ENCODE data around the gene FTH1. TPM values are rescaled to one million over a fixed set of nuclear protein-coding genes. Genes with fewer than 3 reads are reported as not detected.

Gene FTH1
- total RNA-seq, 1 donor from 2014 or later, result 885 TPM

DNA sequence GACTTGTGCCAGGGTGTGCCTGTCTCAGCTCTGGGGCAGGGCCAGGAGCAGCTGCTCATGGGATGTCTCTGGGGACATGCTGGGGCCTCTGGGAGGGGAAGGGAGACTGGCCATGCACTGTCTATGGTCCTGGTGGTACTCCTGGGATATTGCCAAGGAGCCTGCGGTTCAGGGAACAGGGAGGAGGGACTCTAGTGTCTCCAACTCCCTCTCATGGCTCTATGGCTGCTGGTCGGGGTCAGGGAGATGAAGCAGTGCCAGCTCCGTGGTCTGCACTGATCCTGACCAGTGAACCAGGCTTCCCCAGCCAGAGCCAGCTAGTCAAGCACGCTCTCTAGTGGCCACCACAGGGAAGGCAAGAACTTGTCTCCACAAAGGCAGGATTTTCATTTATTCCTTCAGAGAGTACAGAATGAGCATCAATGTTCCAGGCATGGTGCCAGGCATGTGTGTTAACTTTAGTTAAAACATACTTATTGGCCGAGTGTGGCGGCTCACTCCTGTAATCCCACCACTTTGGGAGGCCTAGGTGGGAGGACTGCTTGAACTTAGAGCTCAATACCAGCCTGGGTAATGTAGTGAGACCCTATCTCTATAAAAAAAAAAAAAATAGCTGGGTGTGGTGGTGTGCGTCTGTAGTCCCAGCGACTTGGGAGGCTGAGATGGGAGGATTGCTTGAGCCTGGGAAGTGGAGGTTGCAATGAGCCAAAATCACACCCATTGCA, 19.8 kb downstream of the FTH1 start:
- H3K27me3 Mint-ChIP-seq (ENCODE audit: unreplicated experiment), result peaks cover 6% of the 10 kb centered on the region
- peaks cover 1% of the 10 kb centered on the region for H3K9me3 Mint-ChIP-seq (ENCODE audit: unreplicated experiment)
- DNase-seq, result peak; percentile 87
- TF ChIP-seq, protein P1, sequence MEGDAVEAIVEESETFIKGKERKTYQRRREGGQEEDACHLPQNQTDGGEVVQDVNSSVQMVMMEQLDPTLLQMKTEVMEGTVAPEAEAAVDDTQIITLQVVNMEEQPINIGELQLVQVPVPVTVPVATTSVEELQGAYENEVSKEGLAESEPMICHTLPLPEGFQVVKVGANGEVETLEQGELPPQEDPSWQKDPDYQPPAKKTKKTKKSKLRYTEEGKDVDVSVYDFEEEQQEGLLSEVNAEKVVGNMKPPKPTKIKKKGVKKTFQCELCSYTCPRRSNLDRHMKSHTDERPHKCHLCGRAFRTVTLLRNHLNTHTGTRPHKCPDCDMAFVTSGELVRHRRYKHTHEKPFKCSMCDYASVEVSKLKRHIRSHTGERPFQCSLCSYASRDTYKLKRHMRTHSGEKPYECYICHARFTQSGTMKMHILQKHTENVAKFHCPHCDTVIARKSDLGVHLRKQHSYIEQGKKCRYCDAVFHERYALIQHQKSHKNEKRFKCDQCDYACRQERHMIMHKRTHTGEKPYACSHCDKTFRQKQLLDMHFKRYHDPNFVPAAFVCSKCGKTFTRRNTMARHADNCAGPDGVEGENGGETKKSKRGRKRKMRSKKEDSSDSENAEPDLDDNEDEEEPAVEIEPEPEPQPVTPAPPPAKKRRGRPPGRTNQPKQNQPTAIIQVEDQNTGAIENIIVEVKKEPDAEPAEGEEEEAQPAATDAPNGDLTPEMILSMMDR (IDR thresholded peaks at IDR 0.05; ENCODE audit: partially characterized antibody, unreplicated experiment), result peak; percentile 75
- H3K36me3 Mint-ChIP-seq (ENCODE audit: unreplicated experiment), result no peaks in the 10 kb centered on the region
- no peak overlapping the region for H3K4me3 Mint-ChIP-seq (ENCODE audit: unreplicated experiment)
- peaks cover 16% of the 10 kb centered on the region for H3K4me1 Mint-ChIP-seq (ENCODE audit: low read depth, unreplicated experiment)
- peak overlapping the region; percentile 43 for H3K27ac Mint-ChIP-seq (ENCODE audit: unreplicated experiment)

DNA sequence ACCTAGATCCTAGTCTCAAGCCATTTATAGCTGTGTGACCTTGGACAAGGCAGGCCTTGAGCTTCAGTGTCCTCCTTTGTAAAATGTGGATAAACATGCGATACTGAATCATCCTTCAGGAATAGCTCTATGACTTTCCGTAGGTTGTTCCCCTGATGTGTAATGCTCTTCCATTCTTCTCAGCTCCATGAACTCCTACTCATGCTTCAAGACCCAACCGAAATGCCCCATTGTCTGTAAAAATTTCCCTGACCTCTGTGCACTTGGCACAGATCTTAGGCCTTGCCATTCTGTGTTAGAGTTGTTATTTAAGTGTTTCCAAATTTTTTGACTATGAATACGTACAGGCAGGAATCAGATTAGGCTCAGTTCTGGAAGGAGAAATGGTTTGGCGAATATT, 20.5 kb downstream of the FTH1 start:
- H3K4me3 Mint-ChIP-seq (ENCODE audit: unreplicated experiment), result no peak overlapping the region
- H3K27ac Mint-ChIP-seq (ENCODE audit: unreplicated experiment), result no peak overlapping the region
- peaks cover 16% of the 10 kb centered on the region for H3K4me1 Mint-ChIP-seq (ENCODE audit: low read depth, unreplicated experiment)
- H3K9me3 Mint-ChIP-seq (ENCODE audit: unreplicated experiment), result peaks cover 1% of the 10 kb centered on the region
- peaks cover 6% of the 10 kb centered on the region for H3K27me3 Mint-ChIP-seq (ENCODE audit: unreplicated experiment)
- H3K36me3 Mint-ChIP-seq (ENCODE audit: unreplicated experiment), result no peaks in the 10 kb centered on the region
- DNase-seq, result no peak
- TF ChIP-seq, protein P1 (IDR thresholded peaks at IDR 0.05; ENCODE audit: partially characterized antibody, unreplicated experiment), result no peak

DNA sequence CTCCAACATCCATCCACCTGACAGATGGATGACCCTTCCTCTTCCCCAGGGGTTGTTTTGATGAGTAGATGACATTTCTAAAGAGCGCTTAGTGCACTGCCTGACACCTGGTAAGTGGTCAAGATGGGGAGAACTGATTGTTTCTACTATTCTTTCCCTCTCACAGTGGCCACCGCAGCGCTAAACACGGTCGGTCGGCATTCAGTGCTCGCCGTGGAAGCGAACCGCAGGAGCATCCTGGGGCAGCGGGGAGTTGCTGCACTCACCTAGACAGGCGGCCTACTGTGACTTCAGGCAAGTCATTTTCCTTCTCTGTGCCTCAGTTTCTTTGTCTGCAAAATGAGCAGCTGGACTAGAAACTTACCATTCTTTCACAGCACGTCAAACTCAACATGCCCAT, 22.2 kb downstream of the FTH1 start:
- peaks cover 16% of the 10 kb centered on the region for H3K4me1 Mint-ChIP-seq (ENCODE audit: low read depth, unreplicated experiment)
- H3K27me3 Mint-ChIP-seq (ENCODE audit: unreplicated experiment), result peaks cover 1% of the 10 kb centered on the region
- H3K36me3 Mint-ChIP-seq (ENCODE audit: unreplicated experiment), result no peaks in the 10 kb centered on the region
- TF ChIP-seq, protein P1 (IDR thresholded peaks at IDR 0.05; ENCODE audit: partially characterized antibody, unreplicated experiment), result no peak
- no peak overlapping the region for H3K4me3 Mint-ChIP-seq (ENCODE audit: unreplicated experiment)
- DNase-seq, result no peak
- no peak overlapping the region for H3K27ac Mint-ChIP-seq (ENCODE audit: unreplicated experiment)
- peaks cover 1% of the 10 kb centered on the region for H3K9me3 Mint-ChIP-seq (ENCODE audit: unreplicated experiment)

DNA sequence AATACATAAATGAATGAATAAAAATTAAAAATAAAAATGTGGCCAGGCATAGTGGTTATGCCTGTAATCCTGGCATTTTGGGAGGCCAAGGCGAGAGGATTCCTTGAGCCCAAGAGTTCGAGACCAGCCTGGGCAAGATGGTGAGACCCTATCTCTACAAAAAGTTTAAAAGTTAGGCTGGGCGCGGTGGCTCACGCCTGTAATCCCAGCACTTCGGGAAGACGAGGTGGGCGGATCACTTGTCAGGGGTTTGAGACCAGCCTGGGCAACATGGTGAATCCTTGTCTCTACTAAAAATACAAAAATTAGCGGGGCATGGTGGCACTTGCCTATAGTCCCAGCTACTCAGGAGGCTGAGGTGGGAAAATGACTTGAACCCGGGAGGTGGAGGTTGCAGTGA, 27.0 kb downstream of the FTH1 start:
- H3K27ac Mint-ChIP-seq (ENCODE audit: unreplicated experiment), result no peak overlapping the region
- H3K27me3 Mint-ChIP-seq (ENCODE audit: unreplicated experiment), result peaks cover 1% of the 10 kb centered on the region
- no peak for DNase-seq
- H3K4me3 Mint-ChIP-seq (ENCODE audit: unreplicated experiment), result no peak overlapping the region
- H3K36me3 Mint-ChIP-seq (ENCODE audit: unreplicated experiment), result peaks cover 7% of the 10 kb centered on the region
- TF ChIP-seq, protein P1 (IDR thresholded peaks at IDR 0.05; ENCODE audit: partially characterized antibody, unreplicated experiment), result no peak
- H3K4me1 Mint-ChIP-seq (ENCODE audit: low read depth, unreplicated experiment), result no peaks in the 10 kb centered on the region
- peaks cover 2% of the 10 kb centered on the region for H3K9me3 Mint-ChIP-seq (ENCODE audit: unreplicated experiment)

DNA sequence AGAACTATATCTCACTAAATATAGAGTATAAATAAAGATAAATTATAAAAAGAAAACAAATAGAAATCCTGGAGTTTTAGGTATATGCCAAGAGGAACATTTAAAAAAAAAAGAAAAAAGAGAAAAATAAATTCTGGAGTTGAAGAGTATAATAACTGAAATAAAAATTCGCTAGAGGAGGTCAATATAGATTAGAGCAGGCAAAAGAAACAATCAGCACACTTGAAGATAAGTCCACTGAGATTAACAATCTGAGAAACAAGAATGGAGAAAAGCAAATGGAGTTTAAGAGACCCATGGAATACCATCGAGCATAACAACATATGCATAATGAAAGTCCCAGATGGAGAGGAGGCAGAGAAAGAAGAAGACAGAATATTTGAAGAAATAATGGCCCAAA, 31.6 kb downstream of the FTH1 start:
- peaks cover 2% of the 10 kb centered on the region for H3K27me3 Mint-ChIP-seq (ENCODE audit: unreplicated experiment)
- no peak for DNase-seq
- no peak overlapping the region for H3K4me3 Mint-ChIP-seq (ENCODE audit: unreplicated experiment)
- peaks cover 5% of the 10 kb centered on the region for H3K9me3 Mint-ChIP-seq (ENCODE audit: unreplicated experiment)
- no peaks in the 10 kb centered on the region for H3K4me1 Mint-ChIP-seq (ENCODE audit: low read depth, unreplicated experiment)
- TF ChIP-seq, protein P1 (IDR thresholded peaks at IDR 0.05; ENCODE audit: partially characterized antibody, unreplicated experiment), result no peak
- H3K27ac Mint-ChIP-seq (ENCODE audit: unreplicated experiment), result no peak overlapping the region
- H3K36me3 Mint-ChIP-seq (ENCODE audit: unreplicated experiment), result peaks cover 13% of the 10 kb centered on the region
